SH-SY5Y (cell line): ENCODE results near the gene PGK2.

Experiments
- GATA2 ChIP-seq: IDR thresholded peaks from 2 replicates; pipeline ENCODE4 v1.6.1; 2011; ENCODE audit warnings: mild to moderate bottlenecking, low read depth, low read length
- GATA3 ChIP-seq: IDR thresholded peaks from 2 replicates; pipeline ENCODE4 v1.6.1; 2011; ENCODE audit warnings: low read depth, mild to moderate bottlenecking, low read length, moderate library complexity

DNA sequence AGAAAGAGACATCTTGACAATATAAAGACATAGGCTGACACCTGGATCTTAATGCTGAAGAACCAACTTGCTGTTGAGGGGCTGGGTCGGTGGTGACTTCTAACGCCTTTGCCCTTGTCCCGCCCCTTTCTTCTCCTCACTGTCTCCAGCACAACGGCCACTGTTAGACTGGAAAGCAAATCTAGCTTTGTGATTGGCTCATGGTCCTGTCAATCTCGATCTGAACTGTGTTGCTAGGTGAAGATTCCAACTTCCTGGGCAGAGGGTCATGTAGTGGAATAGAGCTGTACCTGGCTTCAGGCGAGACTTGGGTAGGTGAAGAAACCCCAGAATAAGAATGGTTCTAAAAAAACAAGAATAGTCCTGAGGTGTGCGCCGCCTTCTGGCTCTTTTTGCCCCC, at the start of gene PGK2:
- TF ChIP-seq GATA3 (no peak), GATA2 (no peak)
